ENCODE measurements around the gene KIF18A. TPM values are rescaled to one million over a fixed set of nuclear protein-coding genes. Genes with fewer than 3 reads are reported as not detected.

Gene KIF18A
- total RNA-seq, 2 donors from 2014 or later, result 4.1 to 10.2 TPM

DNA sequence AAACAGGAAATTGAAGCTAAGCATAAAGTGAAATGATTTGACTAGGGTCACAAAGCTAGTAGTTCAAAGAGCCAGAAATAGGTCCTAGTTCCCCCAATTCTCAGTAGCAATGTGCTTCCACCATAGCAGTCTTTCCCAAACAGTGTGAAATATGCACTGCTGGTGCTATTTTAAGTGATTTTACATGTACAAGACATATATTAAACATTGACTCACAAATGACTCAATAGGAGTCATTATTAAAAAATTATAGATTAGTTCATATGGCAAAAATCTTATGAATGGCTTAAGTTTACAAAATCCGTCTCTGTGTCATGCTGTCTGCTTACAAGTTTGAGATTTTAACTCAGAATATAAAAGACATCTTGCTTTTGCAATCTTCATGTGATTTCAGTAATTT is 21.4 kb downstream of the KIF18A start:
- H3K36me3 ChIP-seq, result no peaks in the 10 kb centered on the region
- TF ChIP-seq, protein P1, sequence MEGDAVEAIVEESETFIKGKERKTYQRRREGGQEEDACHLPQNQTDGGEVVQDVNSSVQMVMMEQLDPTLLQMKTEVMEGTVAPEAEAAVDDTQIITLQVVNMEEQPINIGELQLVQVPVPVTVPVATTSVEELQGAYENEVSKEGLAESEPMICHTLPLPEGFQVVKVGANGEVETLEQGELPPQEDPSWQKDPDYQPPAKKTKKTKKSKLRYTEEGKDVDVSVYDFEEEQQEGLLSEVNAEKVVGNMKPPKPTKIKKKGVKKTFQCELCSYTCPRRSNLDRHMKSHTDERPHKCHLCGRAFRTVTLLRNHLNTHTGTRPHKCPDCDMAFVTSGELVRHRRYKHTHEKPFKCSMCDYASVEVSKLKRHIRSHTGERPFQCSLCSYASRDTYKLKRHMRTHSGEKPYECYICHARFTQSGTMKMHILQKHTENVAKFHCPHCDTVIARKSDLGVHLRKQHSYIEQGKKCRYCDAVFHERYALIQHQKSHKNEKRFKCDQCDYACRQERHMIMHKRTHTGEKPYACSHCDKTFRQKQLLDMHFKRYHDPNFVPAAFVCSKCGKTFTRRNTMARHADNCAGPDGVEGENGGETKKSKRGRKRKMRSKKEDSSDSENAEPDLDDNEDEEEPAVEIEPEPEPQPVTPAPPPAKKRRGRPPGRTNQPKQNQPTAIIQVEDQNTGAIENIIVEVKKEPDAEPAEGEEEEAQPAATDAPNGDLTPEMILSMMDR (IDR thresholded peaks at IDR 0.05), result no peak
- no peak overlapping the region for H3K9ac ChIP-seq (ENCODE audit: low read depth in 2 of 2, low read length in 2 of 2)
- no peak overlapping the region for H3K27ac ChIP-seq
- H3K27me3 ChIP-seq, result no peaks in the 10 kb centered on the region
- H3K4me1 ChIP-seq, result no peaks in the 10 kb centered on the region
- H3K4me3 ChIP-seq, result no peak overlapping the region
- no peak for DNase-seq
- H3K9me3 ChIP-seq, result no peaks in the 10 kb centered on the region
- intact Hi-C loops (cut with DNase I), result no loop called here

DNA sequence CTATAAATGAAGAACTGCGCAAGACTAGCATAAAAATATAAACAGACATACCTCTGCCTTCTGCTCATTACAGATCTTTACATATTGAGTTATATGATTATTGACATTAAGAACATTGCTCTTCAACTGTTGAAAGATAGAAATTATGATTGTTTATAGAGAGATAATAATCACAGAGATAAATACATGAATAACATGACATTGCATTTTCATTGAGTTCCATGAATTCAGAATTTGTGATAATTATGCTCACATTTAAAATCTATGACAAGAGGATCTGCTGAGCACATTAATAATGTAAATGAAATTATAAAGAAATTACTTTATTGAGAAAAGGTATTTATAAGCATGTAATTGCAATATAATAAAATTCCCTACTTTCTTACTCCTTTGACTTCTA is 24.8 kb downstream of the KIF18A start:
- no peak overlapping the region for H3K27ac ChIP-seq
- no peaks in the 10 kb centered on the region for H3K36me3 ChIP-seq
- no peaks in the 10 kb centered on the region for H3K9me3 ChIP-seq
- no peak for DNase-seq
- intact Hi-C loops (cut with DNase I), result no loop called here
- no peaks in the 10 kb centered on the region for H3K27me3 ChIP-seq
- H3K4me1 ChIP-seq, result no peaks in the 10 kb centered on the region
- H3K4me3 ChIP-seq, result no peak overlapping the region
- TF ChIP-seq, protein P1 (IDR thresholded peaks at IDR 0.05), result no peak
- no peak overlapping the region for H3K9ac ChIP-seq (ENCODE audit: low read depth in 2 of 2, low read length in 2 of 2)

DNA sequence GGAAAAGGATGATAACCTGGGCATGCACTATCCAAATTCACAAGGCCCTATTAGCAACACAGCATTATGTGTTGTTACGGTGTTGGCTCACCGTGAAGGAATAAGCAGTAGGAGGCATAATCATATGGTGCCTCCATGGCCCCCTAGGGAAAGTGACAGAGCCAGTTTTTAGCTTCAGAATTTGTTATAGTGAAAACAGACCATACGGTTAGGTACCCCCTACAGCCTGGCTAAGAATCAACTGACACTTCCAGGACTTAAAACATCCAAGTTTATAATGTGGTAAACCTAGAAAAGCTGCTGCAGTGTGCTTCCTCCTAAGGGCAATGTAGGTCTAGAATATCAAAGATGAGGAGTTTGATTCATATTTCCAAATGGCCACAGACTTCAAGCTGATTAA is 30.4 kb downstream of the KIF18A start:
- no peak for DNase-seq
- Histone ChIP-seq H3K27me3 (no peaks in the 10 kb centered on the region), H3K4me1 (no peaks in the 10 kb centered on the region), H3K36me3 (no peaks in the 10 kb centered on the region), H3K9me3 (no peaks in the 10 kb centered on the region), H3K9ac (ENCODE audit: low read depth in 2 of 2, low read length in 2 of 2) (no peak overlapping the region), H3K27ac (no peak overlapping the region), H3K4me3 (no peak overlapping the region)
- TF ChIP-seq, protein P1 (IDR thresholded peaks at IDR 0.05), result no peak
- intact Hi-C loops (cut with DNase I), result no loop called here

DNA sequence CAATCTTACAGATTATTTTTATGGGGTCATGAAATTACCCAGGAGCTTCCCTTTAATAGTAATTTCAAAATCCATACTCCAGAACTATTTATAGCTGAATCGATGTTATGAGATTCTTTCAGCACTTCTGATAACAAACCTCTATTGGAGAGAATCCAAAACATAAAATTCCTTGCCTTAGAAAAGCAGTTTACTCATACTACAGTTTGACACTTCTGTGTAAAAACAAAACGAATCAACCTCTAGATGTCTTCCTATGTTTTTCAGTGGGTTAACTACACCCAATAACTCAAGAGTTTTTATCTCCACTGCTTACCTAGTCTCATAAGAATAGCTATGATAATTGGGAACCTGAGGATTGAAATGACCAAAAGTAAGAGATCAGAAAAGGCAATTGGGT is 35.6 kb downstream of the KIF18A start:
- Histone ChIP-seq H3K9me3 (no peaks in the 10 kb centered on the region), H3K27me3 (no peaks in the 10 kb centered on the region), H3K36me3 (no peaks in the 10 kb centered on the region), H3K9ac (ENCODE audit: low read depth in 2 of 2, low read length in 2 of 2) (no peak overlapping the region), H3K4me1 (no peaks in the 10 kb centered on the region), H3K4me3 (no peak overlapping the region), H3K27ac (no peak overlapping the region)
- intact Hi-C loops (cut with DNase I), result no loop called here
- DNase-seq, result no peak
- TF ChIP-seq, protein P1 (IDR thresholded peaks at IDR 0.05), result no peak

DNA sequence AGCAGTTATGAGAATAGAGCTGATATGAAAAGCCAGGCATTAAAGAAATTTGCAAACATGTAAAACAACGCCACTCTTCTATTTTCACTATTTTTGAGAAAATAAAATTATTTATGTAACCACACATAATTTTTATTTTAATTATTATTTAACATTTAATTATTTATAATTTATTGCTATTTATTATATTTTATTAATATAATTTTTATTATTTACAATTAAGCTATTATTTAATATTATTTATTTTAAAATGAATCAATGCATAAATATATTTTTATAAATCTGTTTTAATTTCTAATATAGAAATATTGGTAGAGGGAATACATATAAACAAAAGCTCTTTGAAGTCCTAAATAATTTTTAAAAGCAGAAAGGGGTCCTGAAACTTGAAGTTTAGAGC is 36.7 kb downstream of the KIF18A start:
- H3K27me3 ChIP-seq, result no peaks in the 10 kb centered on the region
- intact Hi-C loops (cut with DNase I), result no loop called here
- H3K27ac ChIP-seq, result no peak overlapping the region
- H3K4me3 ChIP-seq, result no peak overlapping the region
- TF ChIP-seq, protein P1 (IDR thresholded peaks at IDR 0.05), result no peak
- no peaks in the 10 kb centered on the region for H3K9me3 ChIP-seq
- H3K9ac ChIP-seq (ENCODE audit: low read depth in 2 of 2, low read length in 2 of 2), result no peak overlapping the region
- H3K36me3 ChIP-seq, result no peaks in the 10 kb centered on the region
- H3K4me1 ChIP-seq, result no peaks in the 10 kb centered on the region
- DNase-seq, result no peak

DNA sequence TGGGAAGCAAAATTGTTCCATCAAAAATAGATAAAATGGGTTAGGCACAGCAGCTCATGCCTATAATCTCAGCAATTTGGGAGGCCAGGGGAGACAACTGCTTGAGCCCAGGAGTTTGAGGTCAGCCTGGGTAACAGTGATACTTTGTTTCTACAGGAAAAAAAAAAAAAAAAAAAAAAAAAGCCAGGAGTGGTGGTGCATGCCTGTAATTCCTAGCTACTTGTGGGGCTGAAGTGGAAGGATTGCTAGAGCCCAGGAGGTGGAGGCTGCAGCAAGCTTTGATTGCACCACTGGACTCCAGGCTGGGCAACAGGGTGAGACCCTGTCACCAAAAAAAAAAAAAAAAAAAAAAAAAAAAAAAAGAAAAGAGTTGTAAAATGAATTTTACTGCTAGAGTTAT is 49.6 kb downstream of the KIF18A start:
- Histone ChIP-seq H3K36me3 (no peaks in the 10 kb centered on the region), H3K27me3 (no peaks in the 10 kb centered on the region), H3K4me1 (no peaks in the 10 kb centered on the region), H3K27ac (no peak overlapping the region), H3K4me3 (no peak overlapping the region), H3K9me3 (no peaks in the 10 kb centered on the region), H3K9ac (ENCODE audit: low read depth in 2 of 2, low read length in 2 of 2) (no peak overlapping the region)
- intact Hi-C loops (cut with DNase I), result no loop called here
- TF ChIP-seq, protein P1 (IDR thresholded peaks at IDR 0.05), result no peak
- no peak for DNase-seq
